CD4-positive, CD25-positive, alpha-beta regulatory T cell (primary cell): Measurements from ENCODE around the gene PPFIA1. TPM values are rescaled to one million over a fixed set of nuclear protein-coding genes. Genes with fewer than 3 reads are reported as not detected.
"Not testable (repeated sequence)": the region's sequence is repeated elsewhere in the genome, so short reads cannot be mapped to it uniquely, and the experiment has no call there.

Experiments
- ATAC-seq, 2 donors: fragments of 150-1000 bp; cut with Tn5 transposase; one replicate each; pipeline ENCODE4 v1.10.0; 2021; ENCODE audit warnings: low read depth in 2 of 2, moderate number of reproducible peaks in 2 of 2, moderate library complexity in 1 of 2
- DNase-seq, 3 donors: peaks; one replicate each; pipeline versions ENCODE4 v3.0.0 to v3.0.0-alpha.2; 2012 to 2022; ENCODE audit warnings: mixed read lengths in 1 of 3
- H3K27ac ChIP-seq: one replicate; pipeline ENCODE4 v1.7.0; 2013; ENCODE audit warnings: mild to moderate bottlenecking, low read length; ENCODE audit not compliant: insufficient read depth, poor library complexity, severe bottlenecking
- H3K27me3 ChIP-seq: one replicate; pipeline ENCODE4 v1.7.0; 2013; ENCODE audit warnings: low read length; ENCODE audit not compliant: control insufficient read depth, insufficient read depth
- H3K36me3 ChIP-seq: one replicate; pipeline ENCODE4 v1.7.0; 2013; ENCODE audit warnings: mild to moderate bottlenecking, low read length, moderate library complexity; ENCODE audit not compliant: control insufficient read depth, insufficient read depth
- H3K4me1 ChIP-seq: 2 replicates; pipeline ENCODE4 v1.7.0; 2013; ENCODE audit warnings: mild to moderate bottlenecking, low read length; ENCODE audit not compliant: insufficient read depth, control insufficient read depth, poor library complexity, severe bottlenecking
- H3K4me3 ChIP-seq: one replicate; pipeline ENCODE4 v1.7.0; 2013; ENCODE audit warnings: low read depth, mild to moderate bottlenecking, low read length, moderate library complexity
- H3K9me3 ChIP-seq, 2 experiments: 1 replicate in 1 of 2; 2 replicates in 1 of 2; pipeline ENCODE4 v1.7.0; 2013; ENCODE audit warnings: low read length in 2 of 2, mild to moderate bottlenecking in 1 of 2, moderate library complexity in 1 of 2; ENCODE audit not compliant: control insufficient read depth in 2 of 2
- H3K27ac Mint-ChIP-seq, 3 donors: one replicate each; pipeline ENCODE4 v1.8.0; 2020 to 2022; ENCODE audit warnings: mild to moderate bottlenecking in 3 of 3, mixed read lengths in 3 of 3, moderate library complexity in 2 of 3
- H3K27me3 Mint-ChIP-seq: one replicate; pipeline ENCODE4 v1.8.0; 2022; ENCODE audit warnings: mild to moderate bottlenecking, mixed read lengths
- H3K36me3 Mint-ChIP-seq: one replicate; pipeline ENCODE4 v1.8.0; 2020; ENCODE audit warnings: mixed read lengths
- H3K4me1 Mint-ChIP-seq, 4 donors: one replicate each; pipeline ENCODE4 v1.8.0; 2020 to 2022; ENCODE audit warnings: mixed read lengths in 4 of 4, mild to moderate bottlenecking in 1 of 4
- H3K4me3 Mint-ChIP-seq, 4 donors: one replicate each; pipeline ENCODE4 v1.8.0; 2020 to 2022; ENCODE audit warnings: mild to moderate bottlenecking in 4 of 4, mixed read lengths in 4 of 4, moderate library complexity in 3 of 4
- H3K9me3 Mint-ChIP-seq, 7 donors: one replicate each; pipeline ENCODE4 v1.8.0; 2020 to 2022; ENCODE audit warnings: mixed read lengths in 7 of 7, mild to moderate bottlenecking in 3 of 7, moderate library complexity in 2 of 7
- polyA plus RNA-seq, 4 donors: library from polyadenylated mRNA; unstranded; fragments of 300-500 nt; fragmentation: Illumina TruSeq; gene quantifications; one replicate each; pipeline ENCODE4 v1.2.3, GENCODE V29; 2021
- total RNA-seq: library from RNA; stranded (reverse); gene quantifications from one replicate; pipeline ENCODE4 v1.2.3, GENCODE V29; 2022

Gene PPFIA1
- total and polyA plus RNA-seq, 5 donors from 2014 or later: 7.9 to 62.6 (median 11.3) TPM

GRCh38 chr11:70327717-70328116, 57.2 kb downstream of the PPFIA1 start:
- H3K4me3 ChIP-seq: no peak overlapping the region
- H3K4me1 ChIP-seq: no peaks in the 10 kb centered on the region
- H3K27ac ChIP-seq: no peak overlapping the region
- Mint-ChIP-seq H3K9me3 (no peaks in the 10 kb centered on the region), H3K27me3 (no peaks in the 10 kb centered on the region), H3K4me1 (no peaks in the 10 kb centered on the region), H3K36me3 (peaks cover 58% of the 10 kb centered on the region), H3K27ac (no peak overlapping the region), H3K4me3 (peak overlapping the region in 1 of 4 donors; percentile 43)
- peaks cover 80% of the 10 kb centered on the region for H3K36me3 ChIP-seq
- no peaks in the 10 kb centered on the region for H3K27me3 ChIP-seq
- no peaks in the 10 kb centered on the region for H3K9me3 ChIP-seq
- DNase-seq (no peak), ATAC-seq (no peak)

- H3K27ac ChIP-seq: no peak overlapping the region
- DNase-seq (no peak), ATAC-seq (no peak)
- H3K4me1 ChIP-seq: no peaks in the 10 kb centered on the region
- no peak overlapping the region for H3K4me3 Mint-ChIP-seq
- H3K9me3 ChIP-seq: no peaks in the 10 kb centered on the region
- no peaks in the 10 kb centered on the region for H3K27me3 ChIP-seq
- no peaks in the 10 kb centered on the region for H3K4me1 Mint-ChIP-seq
- H3K27ac Mint-ChIP-seq: no peak overlapping the region
- H3K9me3 Mint-ChIP-seq: no peaks in the 10 kb centered on the region
- H3K36me3 Mint-ChIP-seq: peaks cover 66% of the 10 kb centered on the region
- no peaks in the 10 kb centered on the region for H3K27me3 Mint-ChIP-seq
- H3K4me3 ChIP-seq: no peak overlapping the region
- H3K36me3 ChIP-seq: peaks cover 86% of the 10 kb centered on the region
Observed at GRCh38 chr11:70328556-70328955, 58.1 kb downstream of the PPFIA1 start.

- H3K4me3 ChIP-seq, H3K9me3 ChIP-seq, H3K4me1 ChIP-seq, H3K27ac Mint-ChIP-seq, H3K27ac ChIP-seq, ATAC-seq, H3K27me3 ChIP-seq, H3K4me3 Mint-ChIP-seq, H3K27me3 Mint-ChIP-seq, H3K4me1 Mint-ChIP-seq, H3K9me3 Mint-ChIP-seq, DNase-seq: not testable (repeated sequence)
- peaks cover 91% of the 10 kb centered on the region for H3K36me3 ChIP-seq
- H3K36me3 Mint-ChIP-seq: peaks cover 69% of the 10 kb centered on the region
Observed at GRCh38 chr11:70331320-70331843, 60.9 kb downstream of the PPFIA1 start.

- ATAC-seq (no peak), DNase-seq (no peak)
- Mint-ChIP-seq H3K36me3 (peaks cover 69% of the 10 kb centered on the region), H3K27ac (no peak overlapping the region), H3K4me1 (no peaks in the 10 kb centered on the region), H3K4me3 (peak overlapping the region in 1 of 4 donors; percentile 65), H3K9me3 (no peaks in the 10 kb centered on the region), H3K27me3 (no peaks in the 10 kb centered on the region)
- Histone ChIP-seq H3K36me3 (peaks cover 91% of the 10 kb centered on the region), H3K4me3 (no peak overlapping the region), H3K27ac (no peak overlapping the region), H3K9me3 (no peaks in the 10 kb centered on the region), H3K27me3 (no peaks in the 10 kb centered on the region), H3K4me1 (no peaks in the 10 kb centered on the region)
Observed at GRCh38 chr11:70331901-70332300, 61.4 kb downstream of the PPFIA1 start.

- H3K9me3 ChIP-seq: no peaks in the 10 kb centered on the region
- no peaks in the 10 kb centered on the region for H3K4me1 ChIP-seq
- ATAC-seq: no peak
- Mint-ChIP-seq H3K9me3 (peaks cover 0 to 1% (median 0%) of the 10 kb centered on the region in 7 donors), H3K4me3 (no peak overlapping the region), H3K36me3 (peaks cover 70% of the 10 kb centered on the region), H3K27ac (no peak overlapping the region), H3K27me3 (no peaks in the 10 kb centered on the region), H3K4me1 (no peaks in the 10 kb centered on the region)
- H3K36me3 ChIP-seq: peaks cover 93% of the 10 kb centered on the region
- DNase-seq: no peak
- H3K4me3 ChIP-seq: no peak overlapping the region
- no peaks in the 10 kb centered on the region for H3K27me3 ChIP-seq
- no peak overlapping the region for H3K27ac ChIP-seq
Observed at GRCh38 chr11:70332567-70332966, 62.1 kb downstream of the PPFIA1 start.

- Histone ChIP-seq H3K27me3 (no peaks in the 10 kb centered on the region), H3K27ac (no peak overlapping the region), H3K9me3 (no peaks in the 10 kb centered on the region), H3K4me1 (no peaks in the 10 kb centered on the region), H3K4me3 (no peak overlapping the region), H3K36me3 (peaks cover 95% of the 10 kb centered on the region)
- H3K9me3 Mint-ChIP-seq: peaks cover 0 to 1% (median 0%) of the 10 kb centered on the region in 7 donors
- ATAC-seq (no peak), DNase-seq (no peak)
- peaks cover 64% of the 10 kb centered on the region for H3K36me3 Mint-ChIP-seq
- no peaks in the 10 kb centered on the region for H3K27me3 Mint-ChIP-seq
- no peak overlapping the region for H3K4me3 Mint-ChIP-seq
- no peaks in the 10 kb centered on the region for H3K4me1 Mint-ChIP-seq
- H3K27ac Mint-ChIP-seq: no peak overlapping the region
Observed at GRCh38 chr11:70333261-70333660, 62.8 kb downstream of the PPFIA1 start.

DNA sequence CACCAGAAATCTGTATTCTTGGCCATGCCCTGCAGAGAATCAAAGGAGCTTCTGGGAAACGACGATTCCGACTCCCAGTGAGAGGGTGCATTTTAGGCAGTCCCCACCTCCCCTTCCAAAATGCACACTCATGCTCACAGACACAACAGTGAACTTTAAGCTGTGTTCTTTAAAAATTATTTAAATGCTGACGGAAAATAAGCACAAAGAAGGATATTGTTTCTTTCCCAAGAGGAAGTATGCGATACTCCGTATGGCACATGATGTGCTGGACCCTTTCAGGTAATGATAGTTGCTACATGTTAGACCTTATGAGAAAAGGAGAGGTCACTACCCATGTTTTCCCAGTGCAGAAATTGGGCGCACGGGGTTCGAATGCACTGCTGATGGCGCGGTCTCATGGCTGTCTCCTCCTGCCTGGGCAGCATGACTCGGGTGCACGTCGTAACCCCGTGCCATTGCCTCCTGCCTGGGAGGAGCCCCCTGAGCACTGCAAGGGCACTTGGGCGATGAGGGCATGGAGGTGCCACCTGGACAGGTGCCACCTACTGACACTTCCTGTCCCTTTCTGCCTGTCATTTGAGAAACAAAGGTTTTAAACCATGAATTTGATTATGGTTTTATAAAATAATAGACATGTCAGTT, 64.0 kb downstream of the PPFIA1 start:
- no peak for DNase-seq
- H3K27ac ChIP-seq: no peak overlapping the region
- no peaks in the 10 kb centered on the region for H3K4me1 Mint-ChIP-seq
- no peak overlapping the region for H3K27ac Mint-ChIP-seq
- H3K4me1 ChIP-seq: no peaks in the 10 kb centered on the region
- H3K4me3 ChIP-seq: no peak overlapping the region
- no peak for ATAC-seq
- no peaks in the 10 kb centered on the region for H3K9me3 ChIP-seq
- H3K27me3 ChIP-seq: no peaks in the 10 kb centered on the region
- peaks cover 60% of the 10 kb centered on the region for H3K36me3 Mint-ChIP-seq
- peaks cover 95% of the 10 kb centered on the region for H3K36me3 ChIP-seq
- no peaks in the 10 kb centered on the region for H3K27me3 Mint-ChIP-seq
- no peak overlapping the region for H3K4me3 Mint-ChIP-seq
- peaks cover 0 to 1% (median 0%) of the 10 kb centered on the region in 7 donors for H3K9me3 Mint-ChIP-seq

GRCh38 chr11:70335511-70335910, 65.0 kb downstream of the PPFIA1 start:
- Mint-ChIP-seq H3K4me1 (no peaks in the 10 kb centered on the region), H3K27ac (no peak overlapping the region), H3K27me3 (no peaks in the 10 kb centered on the region), H3K9me3 (peaks cover 0 to 1% (median 0%) of the 10 kb centered on the region in 7 donors), H3K36me3 (peaks cover 52% of the 10 kb centered on the region), H3K4me3 (no peak overlapping the region)
- H3K4me3 ChIP-seq: no peak overlapping the region
- H3K27ac ChIP-seq: no peak overlapping the region
- no peaks in the 10 kb centered on the region for H3K27me3 ChIP-seq
- H3K4me1 ChIP-seq: no peaks in the 10 kb centered on the region
- H3K36me3 ChIP-seq: peaks cover 96% of the 10 kb centered on the region
- DNase-seq (no peak), ATAC-seq (no peak)
- no peaks in the 10 kb centered on the region for H3K9me3 ChIP-seq
